ENCODE results near the gene DIAPH2. TPM values are rescaled to one million over a fixed set of nuclear protein-coding genes. Genes with fewer than 3 reads are reported as not detected.

Gene DIAPH2
- total RNA-seq, 1 experiment from 2014 or later = 15.9 TPM

- peaks cover 5% of the 10 kb centered on the region for H3K4me1 Mint-ChIP-seq
- no peak for TF ChIP-seq NR2C2 (CRISPR knock-in tag; IDR thresholded peaks at IDR 0.05)
- no peak for TF ChIP-seq ZMAT4 (CRISPR knock-in tag; IDR thresholded peaks at IDR 0.05)
- no peak for TF ChIP-seq IRF2 (CRISPR knock-in tag; IDR thresholded peaks at IDR 0.05; ENCODE audit: borderline replicate concordance, low read depth)
- TF ChIP-seq NFATC4 (CRISPR knock-in tag; IDR thresholded peaks at IDR 0.05) = no peak
- no peak for TF ChIP-seq TEAD1 (CRISPR knock-in tag; IDR thresholded peaks at IDR 0.05)
- TF ChIP-seq ZNF671 (CRISPR knock-in tag; IDR thresholded peaks at IDR 0.05) = no peak
- no peak for ATAC-seq
- H3K27ac Mint-ChIP-seq = no peak overlapping the region
- no peak for DNase-seq (ENCODE audit: low spot score)
- H3K4me3 Mint-ChIP-seq = no peak overlapping the region
- ChIA-PET CTCF (interaction anchor here (0.6 kb wide), 1 partner anchor 267 kb away, joined by 8 read pairs; no protein-coding TSS in a partner anchor), POLR2A (no interaction called here)
- H3K36me3 Mint-ChIP-seq = no peaks in the 10 kb centered on the region
- no peaks in the 10 kb centered on the region for H3K27me3 Mint-ChIP-seq (ENCODE audit: low read depth)
- H3K9me3 Mint-ChIP-seq = no peaks in the 10 kb centered on the region
These were observed 360.8 kb downstream of the DIAPH2 start for GRCh38 chrX:97045470-97045869.

GRCh38 chrX:97046867-97047266, 362.2 kb downstream of the DIAPH2 start:
- no peak overlapping the region for H3K4me3 Mint-ChIP-seq
- ATAC-seq (no peak), DNase-seq (ENCODE audit: low spot score) (no peak)
- H3K9me3 Mint-ChIP-seq = no peaks in the 10 kb centered on the region
- CTCF ChIA-PET = no interaction called here
- no peak overlapping the region for H3K27ac Mint-ChIP-seq
- H3K27me3 Mint-ChIP-seq (ENCODE audit: low read depth) = no peaks in the 10 kb centered on the region
- POLR2A ChIA-PET = no interaction called here
- no peaks in the 10 kb centered on the region for H3K36me3 Mint-ChIP-seq
- H3K4me1 Mint-ChIP-seq = peaks cover 5% of the 10 kb centered on the region
- no peak for TF ChIP-seq ZNF423 (CRISPR knock-in tag; IDR thresholded peaks at IDR 0.05)
- TF ChIP-seq PRDM15 (CRISPR knock-in tag; IDR thresholded peaks at IDR 0.05) = no peak
- TF ChIP-seq HMGA2 (CRISPR knock-in tag; IDR thresholded peaks at IDR 0.05) = no peak
- TF ChIP-seq ATF1 (CRISPR knock-in tag; IDR thresholded peaks at IDR 0.05) = no peak
- TF ChIP-seq CREB1 (CRISPR knock-in tag; IDR thresholded peaks at IDR 0.05) = no peak
- no peak for TF ChIP-seq ZNF532 (CRISPR knock-in tag; IDR thresholded peaks at IDR 0.05; ENCODE audit: borderline replicate concordance)
- no peak for TF ChIP-seq NFATC4 (CRISPR knock-in tag; IDR thresholded peaks at IDR 0.05)
- no peak for TF ChIP-seq GTF2I (CRISPR knock-in tag; conservative IDR thresholded peaks at IDR 0.05)
- TF ChIP-seq SP1 (CRISPR knock-in tag; conservative IDR thresholded peaks at IDR 0.05) = no peak
- no peak for TF ChIP-seq ZBTB43 (CRISPR knock-in tag; IDR thresholded peaks at IDR 0.05)
- TF ChIP-seq ELF4 (CRISPR knock-in tag; IDR thresholded peaks at IDR 0.05; ENCODE audit: low read depth) = no peak
- TF ChIP-seq AFF4 (CRISPR knock-in tag; IDR thresholded peaks at IDR 0.05; ENCODE audit: borderline replicate concordance) = no peak
- no peak for TF ChIP-seq ZNF425 (CRISPR knock-in tag; conservative IDR thresholded peaks at IDR 0.05)
- no peak for TF ChIP-seq ZMAT4 (CRISPR knock-in tag; IDR thresholded peaks at IDR 0.05)
- no peak for TF ChIP-seq MXD4 (CRISPR knock-in tag; IDR thresholded peaks at IDR 0.05; ENCODE audit: borderline replicate concordance)
- no peak for TF ChIP-seq ZNF416 (CRISPR knock-in tag; IDR thresholded peaks at IDR 0.05)
